Karpas-422 (cell line): ENCODE data around the gene HERC5. TPM values are rescaled to one million over a fixed set of nuclear protein-coding genes. Genes with fewer than 3 reads are reported as not detected.

ENCODE experiments used
- DNase-seq: peaks from one replicate; pipeline ENCODE4 v3.0.0-alpha.2; 2015
- H2AFZ ChIP-seq: fragments of 200-600 bp; sonication (generic); 2 replicates; pipeline ENCODE4 v1.6.1; 2014; ENCODE audit warnings: antibody characterized with exemption, low read length, mixed read lengths
- H3K27ac ChIP-seq: fragments of 200-600 bp; sonication (generic); 2 replicates; pipeline ENCODE4 v1.5.1; 2014; ENCODE audit warnings: mild to moderate bottlenecking, low read length, moderate library complexity
- H3K27me3 ChIP-seq: fragments of 200-600 bp; sonication (generic); 2 replicates; pipeline ENCODE4 v1.6.1; 2014; ENCODE audit warnings: low read length, mixed read lengths
- H3K36me3 ChIP-seq: fragments of 200-600 bp; sonication (generic); 2 replicates; pipeline ENCODE4 v1.6.1; 2014; ENCODE audit warnings: low read length, mixed read lengths; ENCODE audit not compliant: insufficient read depth
- H3K4me1 ChIP-seq: fragments of 200-600 bp; sonication (generic); 2 replicates; pipeline ENCODE4 v1.6.1; 2014; ENCODE audit warnings: mild to moderate bottlenecking, low read length, mixed read lengths
- H3K4me2 ChIP-seq: fragments of 200-600 bp; sonication (generic); 2 replicates; pipeline ENCODE4 v1.6.1; 2014; ENCODE audit warnings: low read length, low read depth, mild to moderate bottlenecking; ENCODE audit not compliant: poor library complexity, severe bottlenecking
- H3K4me3 ChIP-seq: fragments of 200-600 bp; sonication (generic); 2 replicates; pipeline ENCODE4 v1.5.1; 2014; ENCODE audit warnings: mild to moderate bottlenecking, antibody characterized with exemption, low read length, mixed read lengths
- H3K79me2 ChIP-seq: fragments of 200-600 bp; sonication (generic); 2 replicates; pipeline ENCODE4 v1.6.1; 2014; ENCODE audit warnings: mild to moderate bottlenecking, low read length, mixed read lengths
- H3K9ac ChIP-seq: fragments of 200-600 bp; sonication (generic); 2 replicates; pipeline ENCODE4 v1.6.0; 2014; ENCODE audit warnings: low read length
- H3K9me2 ChIP-seq: fragments of 200-600 bp; sonication (generic), shearing (Covaris generic); replicated peaks from 2 replicates; pipeline ENCODE4 v1.6.0; 2014; ENCODE audit warnings: mild to moderate bottlenecking, low read length, moderate library complexity; ENCODE audit not compliant: insufficient read depth
- H3K9me3 ChIP-seq: fragments of 300-700, 200-600 bp; sonication (generic); 2 replicates; pipeline ENCODE4 v1.6.1; 2014; ENCODE audit warnings: low read length, mixed read lengths
- H4K20me1 ChIP-seq: fragments of 200-600 bp; sonication (generic); 2 replicates; pipeline ENCODE4 v1.6.1; 2014; ENCODE audit warnings: mild to moderate bottlenecking, antibody characterized with exemption, low read length, low read depth; ENCODE audit not compliant: insufficient read depth
- total RNA-seq: library from RNA; depleted of rRNA; stranded (reverse); fragments of >200 nt; shearing (Covaris generic); gene quantifications from 2 replicates; pipeline ENCODE4 v1.2.3, GENCODE V29; 2014; ENCODE audit warnings: low replicate concordance

Gene HERC5
- total RNA-seq, 1 experiment from 2014 or later: not detected

DNA sequence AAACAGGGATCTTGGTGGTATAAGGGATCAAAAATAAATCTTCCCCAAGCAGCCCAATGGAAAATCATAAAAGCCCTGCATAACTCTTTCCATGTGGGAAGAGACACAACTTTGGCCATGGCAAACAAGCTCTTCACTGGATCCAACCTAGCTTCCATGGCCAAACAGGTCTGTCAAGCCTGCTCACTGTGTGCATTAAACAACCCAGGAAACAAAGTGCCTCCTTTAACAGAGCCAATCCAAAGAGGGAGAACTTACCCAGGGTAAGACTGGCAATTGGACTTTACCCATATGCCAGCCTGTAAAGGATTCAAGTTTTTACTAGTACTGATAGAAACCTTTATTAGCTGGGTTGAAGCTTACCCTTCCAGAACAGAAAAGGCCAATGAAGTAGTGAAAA lies 7.6 kb upstream of the HERC5 start:
- Histone ChIP-seq H3K36me3 (no peaks in the 10 kb centered on the region), H2AFZ (no peak overlapping the region), H3K79me2 (no peaks in the 10 kb centered on the region), H3K27ac (no peak overlapping the region), H3K9me3 (no peaks in the 10 kb centered on the region), H3K9me2 (no peaks in the 10 kb centered on the region), H3K4me1 (no peaks in the 10 kb centered on the region), H3K27me3 (no peaks in the 10 kb centered on the region), H3K4me2 (no peak overlapping the region), H3K4me3 (no peak overlapping the region), H3K9ac (no peak overlapping the region), H4K20me1 (no peaks in the 10 kb centered on the region)
- no peak for DNase-seq

DNA sequence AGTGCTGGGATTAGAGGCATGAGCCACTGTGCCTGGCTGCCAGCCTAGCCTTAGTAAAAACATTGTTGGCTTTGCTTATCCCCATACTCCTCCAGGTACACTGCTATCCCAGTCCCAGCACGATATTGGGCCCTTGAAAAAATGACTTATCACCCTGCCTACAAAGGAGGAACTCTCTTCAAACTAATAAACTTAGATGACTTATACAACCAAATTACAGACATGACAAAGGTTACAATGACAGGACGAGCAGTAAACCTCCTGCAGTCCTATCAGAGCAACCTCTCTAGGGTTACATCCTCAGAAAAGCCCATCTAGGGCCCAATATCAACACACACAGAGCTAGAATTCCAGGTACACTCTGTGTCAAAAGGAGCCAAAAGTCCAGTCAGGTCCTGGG lies 5.7 kb upstream of the HERC5 start:
- H3K4me1 ChIP-seq: no peaks in the 10 kb centered on the region
- H4K20me1 ChIP-seq: no peaks in the 10 kb centered on the region
- no peaks in the 10 kb centered on the region for H3K9me3 ChIP-seq
- H3K9ac ChIP-seq: no peak overlapping the region
- no peak overlapping the region for H2AFZ ChIP-seq
- no peaks in the 10 kb centered on the region for H3K79me2 ChIP-seq
- no peaks in the 10 kb centered on the region for H3K27me3 ChIP-seq
- H3K4me3 ChIP-seq: no peak overlapping the region
- no peaks in the 10 kb centered on the region for H3K36me3 ChIP-seq
- DNase-seq: no peak
- no peak overlapping the region for H3K4me2 ChIP-seq
- H3K27ac ChIP-seq: no peak overlapping the region
- H3K9me2 ChIP-seq: no peaks in the 10 kb centered on the region

DNA sequence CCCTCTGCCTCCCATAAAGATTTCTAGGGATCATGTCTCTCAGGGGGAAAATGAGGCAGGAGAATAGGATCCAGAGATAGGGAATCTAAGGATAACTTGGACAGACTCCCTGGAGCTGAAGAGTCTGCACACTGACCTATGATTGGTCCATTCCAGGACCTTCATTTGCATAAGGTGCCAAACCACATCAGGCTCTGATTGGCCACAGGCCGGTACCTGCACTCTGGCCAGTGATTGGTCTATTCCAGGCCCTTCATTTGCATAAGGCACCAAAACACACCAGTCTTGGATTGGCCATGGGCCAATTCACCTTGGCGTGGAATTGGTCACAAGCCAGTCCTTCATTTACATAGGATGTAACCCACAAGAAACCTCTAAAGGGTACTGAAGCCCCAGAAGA lies 4.0 kb upstream of the HERC5 start:
- H2AFZ ChIP-seq: no peak overlapping the region
- no peaks in the 10 kb centered on the region for H3K4me1 ChIP-seq
- no peaks in the 10 kb centered on the region for H4K20me1 ChIP-seq
- H3K36me3 ChIP-seq: no peaks in the 10 kb centered on the region
- H3K9ac ChIP-seq: no peak overlapping the region
- no peaks in the 10 kb centered on the region for H3K9me2 ChIP-seq
- H3K27ac ChIP-seq: no peak overlapping the region
- no peak for DNase-seq
- H3K9me3 ChIP-seq: no peaks in the 10 kb centered on the region
- no peak overlapping the region for H3K4me3 ChIP-seq
- no peaks in the 10 kb centered on the region for H3K79me2 ChIP-seq
- no peaks in the 10 kb centered on the region for H3K27me3 ChIP-seq
- no peak overlapping the region for H3K4me2 ChIP-seq

DNA sequence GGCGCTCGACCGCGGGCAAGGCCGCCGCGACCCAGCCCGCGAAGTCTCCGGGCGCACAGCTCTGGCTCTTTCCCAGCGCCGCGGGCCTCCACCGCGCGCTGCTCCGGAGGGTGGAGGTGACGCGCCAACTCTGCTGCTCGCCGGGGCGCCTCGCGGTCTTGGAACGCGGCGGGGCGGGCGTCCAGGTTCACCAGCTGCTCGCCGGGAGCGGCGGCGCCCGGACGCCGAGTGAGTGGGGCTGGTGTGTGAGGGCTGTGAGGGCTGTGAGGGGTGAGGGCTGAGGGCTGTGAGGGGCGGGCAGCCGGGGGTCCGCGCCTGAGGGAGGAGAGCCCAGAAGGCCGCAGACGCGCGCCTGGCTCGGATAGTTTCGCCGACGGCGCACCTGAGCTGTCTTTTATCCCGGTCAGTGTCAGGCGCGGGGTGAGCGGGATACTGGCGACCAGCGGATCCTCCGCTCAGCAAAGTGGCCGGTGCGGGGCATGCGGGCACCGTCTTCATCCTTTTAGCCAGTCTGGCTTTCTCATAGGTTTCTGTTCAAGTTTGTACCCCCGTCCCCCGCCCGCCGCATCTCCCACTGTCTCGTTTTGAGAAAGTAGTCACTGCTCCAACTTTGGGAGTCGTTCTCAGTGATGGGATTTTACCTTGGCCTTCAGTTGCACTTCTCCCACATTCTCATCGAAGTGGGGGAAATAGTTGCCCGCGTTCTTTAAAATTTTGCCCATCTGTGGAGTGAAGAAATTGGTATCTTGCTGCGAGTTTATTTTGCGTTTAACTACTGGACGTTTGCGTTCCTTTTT lies 586 bp downstream of the HERC5 start:
- H3K9me2 ChIP-seq: no peaks in the 10 kb centered on the region
- H3K9me3 ChIP-seq: no peaks in the 10 kb centered on the region
- no peaks in the 10 kb centered on the region for H3K36me3 ChIP-seq
- no peak overlapping the region for H3K9ac ChIP-seq
- no peak overlapping the region for H3K27ac ChIP-seq
- no peak overlapping the region for H2AFZ ChIP-seq
- H4K20me1 ChIP-seq: no peaks in the 10 kb centered on the region
- no peaks in the 10 kb centered on the region for H3K4me1 ChIP-seq
- no peak overlapping the region for H3K4me2 ChIP-seq
- H3K27me3 ChIP-seq: no peaks in the 10 kb centered on the region; the same call in 1 of the 2 replicates
- H3K79me2 ChIP-seq: no peaks in the 10 kb centered on the region
- no peak overlapping the region for H3K4me3 ChIP-seq
- no peak for DNase-seq

DNA sequence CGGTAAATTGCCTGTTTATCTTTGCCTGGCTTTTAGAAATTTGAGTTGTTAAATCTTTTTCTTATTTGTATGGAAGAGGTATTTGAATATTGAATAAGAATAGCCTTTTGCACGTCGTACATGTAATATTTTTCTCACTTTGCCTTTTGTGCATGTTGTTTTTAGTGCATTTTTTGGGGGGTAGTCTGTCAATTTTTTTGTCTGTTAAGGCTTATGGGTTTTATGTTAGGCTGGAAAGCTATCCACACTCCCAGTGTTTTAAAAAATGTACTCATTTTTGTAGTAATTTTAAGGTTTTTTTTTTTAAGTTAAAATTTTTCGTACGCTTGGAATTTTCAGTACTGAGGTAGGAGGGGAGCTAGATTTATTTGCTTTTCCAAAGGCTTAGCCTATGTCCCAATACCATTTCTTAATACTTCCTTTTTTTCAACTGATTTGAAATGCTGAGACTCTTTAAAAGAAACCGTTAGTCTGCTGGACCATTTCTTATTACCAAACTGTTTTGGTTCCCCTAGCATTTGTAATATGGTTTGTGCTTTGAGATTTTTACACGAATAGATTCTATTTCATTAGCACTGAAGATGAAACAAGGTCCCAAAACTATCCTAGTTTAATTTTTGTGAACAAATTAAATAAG lies 1.3 kb downstream of the HERC5 start:
- H3K9ac ChIP-seq: no peak overlapping the region
- H3K27ac ChIP-seq: no peak overlapping the region
- no peaks in the 10 kb centered on the region for H3K4me1 ChIP-seq
- no peaks in the 10 kb centered on the region for H3K79me2 ChIP-seq
- H3K9me3 ChIP-seq: no peaks in the 10 kb centered on the region
- no peak for DNase-seq
- no peak overlapping the region for H3K4me2 ChIP-seq
- no peak overlapping the region for H3K4me3 ChIP-seq
- H3K9me2 ChIP-seq: no peaks in the 10 kb centered on the region
- H3K27me3 ChIP-seq: no peaks in the 10 kb centered on the region; the same call in 1 of the 2 replicates
- no peak overlapping the region for H2AFZ ChIP-seq
- no peaks in the 10 kb centered on the region for H4K20me1 ChIP-seq
- H3K36me3 ChIP-seq: no peaks in the 10 kb centered on the region

DNA sequence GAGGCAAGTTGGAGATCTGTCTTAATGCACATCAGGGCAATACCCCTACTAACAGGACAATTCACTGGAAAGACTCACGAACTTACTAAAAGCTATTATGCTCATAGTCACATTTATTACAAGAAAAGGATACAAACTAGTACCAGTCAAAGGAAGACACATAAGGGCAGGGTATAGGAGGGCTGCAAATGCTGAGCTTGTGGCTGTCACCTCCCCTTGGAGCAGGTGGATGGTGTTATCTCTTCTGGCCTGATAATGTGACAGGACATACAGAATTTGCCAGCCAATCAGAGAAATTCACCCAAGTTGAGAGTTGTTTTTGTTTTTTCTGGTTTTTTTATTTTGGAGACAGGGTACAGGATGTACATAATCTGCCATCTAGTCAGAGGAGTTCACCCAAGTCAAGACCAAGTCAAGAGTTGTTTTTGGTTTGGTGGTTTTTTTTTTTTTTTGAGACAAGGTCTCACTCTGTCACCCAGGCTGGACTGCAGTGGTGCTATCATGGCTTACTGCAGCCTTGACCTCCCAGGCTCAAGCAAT lies 8.8 kb downstream of the HERC5 start:
- Histone ChIP-seq H3K4me1 (no peaks in the 10 kb centered on the region), H4K20me1 (no peaks in the 10 kb centered on the region), H3K79me2 (no peaks in the 10 kb centered on the region), H3K9me2 (no peaks in the 10 kb centered on the region), H2AFZ (no peak overlapping the region), H3K4me3 (no peak overlapping the region), H3K27me3 (no peaks in the 10 kb centered on the region), H3K9me3 (no peaks in the 10 kb centered on the region), H3K9ac (no peak overlapping the region), H3K36me3 (no peaks in the 10 kb centered on the region), H3K27ac (no peak overlapping the region), H3K4me2 (no peak overlapping the region)
- DNase-seq: no peak

DNA sequence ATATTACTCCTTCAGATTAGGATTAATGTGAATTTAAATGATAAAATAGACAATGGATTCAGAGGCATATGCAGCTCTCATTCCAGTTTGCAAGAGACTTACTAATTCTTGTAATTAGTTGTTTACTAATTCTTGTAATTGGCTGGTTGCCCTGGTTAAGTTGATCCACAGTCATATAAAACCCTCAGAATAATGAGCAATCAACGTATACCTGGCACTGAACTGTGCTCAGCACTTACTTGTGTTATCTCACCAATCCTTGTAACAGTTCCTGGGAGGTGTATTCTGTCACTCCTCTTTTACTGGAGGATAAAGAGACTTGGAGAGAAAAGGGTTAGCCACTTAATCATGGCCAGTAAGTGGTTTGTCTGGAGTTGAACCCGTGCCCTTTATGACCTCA lies 10.5 kb downstream of the HERC5 start:
- Histone ChIP-seq H3K36me3 (no peaks in the 10 kb centered on the region), H3K4me3 (no peak overlapping the region), H3K4me2 (no peak overlapping the region), H3K4me1 (no peaks in the 10 kb centered on the region), H3K27ac (no peak overlapping the region), H3K27me3 (no peaks in the 10 kb centered on the region), H2AFZ (no peak overlapping the region), H4K20me1 (no peaks in the 10 kb centered on the region), H3K79me2 (no peaks in the 10 kb centered on the region), H3K9ac (no peak overlapping the region), H3K9me3 (no peaks in the 10 kb centered on the region), H3K9me2 (no peaks in the 10 kb centered on the region)
- DNase-seq: no peak

DNA sequence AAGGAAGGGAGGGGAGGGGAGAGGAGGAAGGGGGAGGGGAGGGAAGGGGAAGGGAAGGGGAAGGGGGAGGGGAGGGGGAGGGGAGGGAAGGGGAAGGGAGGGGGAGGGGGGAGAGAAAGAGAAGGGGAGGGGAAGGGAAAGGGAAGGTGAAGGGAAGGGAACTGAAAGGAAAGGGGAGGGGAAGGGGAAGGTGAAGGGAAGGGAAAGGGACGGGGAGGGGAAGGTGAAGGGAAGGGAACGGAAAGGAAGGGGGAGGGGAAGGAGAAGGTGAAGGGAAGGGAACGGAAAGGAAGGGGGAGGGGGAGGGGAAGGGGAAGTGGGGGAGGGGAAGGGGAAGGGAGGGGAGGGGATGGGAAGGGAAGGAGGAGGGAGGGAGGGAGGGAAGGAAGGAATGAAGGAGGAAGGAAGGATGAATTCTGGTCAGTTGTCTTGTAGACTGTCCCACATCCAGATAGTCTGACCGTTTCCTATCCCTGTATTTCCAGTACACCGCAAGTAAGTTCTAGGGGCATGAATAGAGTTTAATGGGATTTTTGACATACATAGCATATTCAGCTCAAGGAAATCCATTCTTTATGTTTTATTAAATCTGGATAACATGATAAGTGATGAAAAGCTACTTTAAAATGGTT lies 20.4 kb downstream of the HERC5 start:
- H3K9me2 ChIP-seq: no peaks in the 10 kb centered on the region
- H2AFZ ChIP-seq: no peak overlapping the region
- no peak for DNase-seq
- no peaks in the 10 kb centered on the region for H3K4me1 ChIP-seq
- no peaks in the 10 kb centered on the region for H3K9me3 ChIP-seq
- no peak overlapping the region for H3K4me3 ChIP-seq
- H3K4me2 ChIP-seq: no peak overlapping the region
- no peak overlapping the region for H3K27ac ChIP-seq
- no peak overlapping the region for H3K9ac ChIP-seq
- no peaks in the 10 kb centered on the region for H3K79me2 ChIP-seq
- no peaks in the 10 kb centered on the region for H3K36me3 ChIP-seq
- no peaks in the 10 kb centered on the region for H3K27me3 ChIP-seq
- no peaks in the 10 kb centered on the region for H4K20me1 ChIP-seq
